ENCODE measurements around the gene IAPP.
"Not testable (repeated sequence)": the region's sequence is repeated elsewhere in the genome, so short reads cannot be mapped to it uniquely, and the experiment has no call there.

Gene IAPP

GRCh38 chr12:21379218-21379617 lies 6.5 kb downstream of the IAPP start:
- FAIRE-seq: no peak
- no peak for DNase-seq (ENCODE audit: low spot score)

- not testable (repeated sequence) for FAIRE-seq; DNase-seq (ENCODE audit: low spot score)
Measured at GRCh38 chr12:21381320-21381719, 8.6 kb downstream of the IAPP start.

GRCh38 chr12:21384261-21384660 lies 11.6 kb downstream of the IAPP start:
- FAIRE-seq (no peak), DNase-seq (ENCODE audit: low spot score) (no peak)

- FAIRE-seq: no peak
- DNase-seq (ENCODE audit: low spot score): no peak
Measured at GRCh38 chr12:21387174-21387573, 14.5 kb downstream of the IAPP start.

GRCh38 chr12:21392384-21392783 lies 19.7 kb downstream of the IAPP start:
- DNase-seq (ENCODE audit: low spot score) (no peak), FAIRE-seq (no peak)

GRCh38 chr12:21394828-21395626 lies 22.3 kb downstream of the IAPP start:
- FAIRE-seq; DNase-seq (ENCODE audit: low spot score): not testable (repeated sequence)

- DNase-seq (ENCODE audit: low spot score) (no peak), FAIRE-seq (no peak)
Measured at GRCh38 chr12:21413369-21414277, 40.9 kb downstream of the IAPP start.

DNA sequence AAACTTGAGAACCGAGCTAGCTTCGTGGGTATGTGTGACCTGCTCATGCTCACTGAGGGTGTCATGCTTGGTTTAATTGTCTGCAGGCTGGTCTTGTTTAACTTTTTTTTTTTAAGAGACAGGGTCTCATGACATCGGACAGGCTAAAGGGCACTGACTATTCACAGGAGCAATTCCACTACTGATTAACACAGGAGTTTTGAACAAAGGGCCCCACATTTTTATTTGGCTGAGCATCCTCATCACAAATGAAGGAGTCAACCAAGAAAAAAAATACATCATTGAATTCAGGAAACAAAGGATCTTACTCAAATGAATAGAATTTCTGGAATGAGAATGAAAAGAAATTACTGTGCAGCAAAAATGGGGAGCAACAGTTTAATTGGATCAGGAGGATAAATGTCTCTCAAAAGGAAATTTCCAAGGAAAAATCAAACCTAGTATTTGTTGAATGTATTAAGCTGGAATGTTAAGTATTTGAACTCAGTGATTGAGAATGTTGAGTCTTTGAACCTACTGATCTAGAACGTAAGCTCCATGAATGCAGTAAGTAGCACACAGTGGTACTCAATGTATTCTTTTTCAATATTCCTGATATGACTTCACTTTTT lies 43.9 kb downstream of the IAPP start:
- peak; percentile 43 for DNase-seq (ENCODE audit: low spot score)
- FAIRE-seq: no peak

DNA sequence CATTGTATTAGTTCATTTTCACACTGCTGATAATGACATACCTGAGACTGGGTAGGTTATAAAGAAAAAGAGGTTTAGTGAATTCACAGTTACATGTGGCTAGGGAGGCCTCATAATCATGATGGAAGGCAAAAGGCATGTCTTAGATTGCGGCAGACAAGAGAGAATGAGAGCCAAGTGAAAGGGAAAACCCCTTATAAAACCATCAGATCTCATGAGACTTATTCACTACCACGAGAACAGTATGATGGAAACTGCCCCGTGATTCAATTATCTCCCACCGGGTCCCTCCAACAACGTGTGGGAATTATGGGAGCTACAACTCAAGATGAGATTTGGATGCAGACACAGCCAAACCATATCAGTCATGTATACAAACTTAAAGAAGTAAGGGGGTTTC lies 45.7 kb downstream of the IAPP start:
- DNase-seq (ENCODE audit: low spot score); FAIRE-seq: not testable (repeated sequence)

DNA sequence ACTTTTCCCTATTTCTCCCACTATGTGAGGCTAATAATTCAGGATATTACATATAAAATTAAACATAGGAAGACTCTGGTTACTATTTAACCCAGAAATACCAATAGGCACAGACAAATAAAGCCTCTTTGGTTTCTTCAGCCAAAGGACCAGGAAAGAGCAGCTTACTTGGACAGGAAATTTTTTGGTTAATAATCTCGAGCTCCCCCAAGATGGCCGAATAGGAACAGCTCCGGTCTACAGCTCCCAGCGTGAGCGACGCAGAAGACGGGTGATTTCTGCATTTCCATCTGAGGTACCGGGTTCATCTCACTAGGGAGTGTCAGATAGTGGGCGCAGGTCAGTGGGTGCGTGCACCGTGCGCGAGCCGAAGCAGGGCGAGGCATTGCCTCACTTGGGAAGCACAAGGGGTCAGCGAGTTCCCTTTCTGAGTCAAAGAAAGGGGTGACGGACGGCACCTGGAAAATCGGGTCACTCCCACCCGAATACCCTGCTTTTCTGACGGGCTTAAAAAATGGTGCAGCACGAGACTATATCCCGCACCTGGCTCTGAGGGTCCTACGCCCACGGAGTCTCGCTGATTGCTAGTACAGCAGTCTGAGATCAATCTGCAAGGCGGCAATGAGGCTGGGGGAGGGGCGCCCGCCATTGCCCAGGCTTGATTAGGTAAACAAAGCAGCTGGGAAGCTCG lies 46.5 kb downstream of the IAPP start:
- not testable (repeated sequence) for FAIRE-seq

GRCh38 chr12:21428241-21428640 lies 55.5 kb downstream of the IAPP start:
- FAIRE-seq: no peak
- no peak for DNase-seq (ENCODE audit: low spot score)

More for the DNA sequence above, 46.5 kb downstream of the IAPP start:
- DNase-seq (ENCODE audit: low spot score): not testable (repeated sequence)
